Colonic mucosa (tissue), 4 donors: ENCODE results near the gene EPHA1. TPM values are rescaled to one million over a fixed set of nuclear protein-coding genes. Genes with fewer than 3 reads are reported as not detected.

Experiments used
- DNase-seq: peaks from one replicate; pipeline ENCODE4 v3.0.0-alpha.2; 2020
- H3K27ac ChIP-seq: fragments of 200-600 bp; one replicate; pipeline ENCODE4 v1.8.0; 2021
- H3K27me3 ChIP-seq: fragments of 200-600 bp; one replicate; pipeline ENCODE4 v1.8.0; 2021
- H3K36me3 ChIP-seq: fragments of 200-600 bp; one replicate; pipeline ENCODE4 v1.8.0; 2021
- H3K4me1 ChIP-seq: fragments of 200-600 bp; one replicate; pipeline ENCODE4 v1.8.0; 2021; ENCODE audit warnings: mild to moderate bottlenecking
- H3K4me3 ChIP-seq: fragments of 200-600 bp; one replicate; pipeline ENCODE4 v1.8.0; 2021
- H3K9ac ChIP-seq, 2 donors: one replicate each; pipeline ENCODE4 v1.7.0; 2013; ENCODE audit warnings: control low read depth in 2 of 2, low read depth in 2 of 2, low read length in 2 of 2
- H3K9me3 ChIP-seq: fragments of 200-600 bp; one replicate; pipeline ENCODE4 v1.8.0; 2021
- CTCF ChIP-seq: fragments of 200-600 bp; IDR thresholded peaks from one replicate; pipeline ENCODE4 v1.8.0; 2022; ENCODE audit warnings: antibody characterized with exemption, mild to moderate bottlenecking
- intact Hi-C: fragments of 100-400 bp; cut with DNase I; formaldehyde crosslinking; loops from one replicate; pipeline ENCODE4 v1.14.1; 2022
- total RNA-seq, 2 donors: library from RNA; stranded (reverse); fragmentation: NEBNext Ultra II Directional in 1 of 2; extraction: Animal tissue kit (Norgen Biotek cat#: 25700) in 1 of 2; gene quantifications; one replicate each; pipeline ENCODE4 v1.2.1, GENCODE V29; 2021
- donor health status: healthy.
- donor health status: DM: no; HTN: no; CAD: no.
- donor health status: DM: no; HTN: no; CAD: no.

EPHA1 gene
- total RNA-seq, 2 donors from 2014 or later, result 16.0 to 18.4 TPM

DNA sequence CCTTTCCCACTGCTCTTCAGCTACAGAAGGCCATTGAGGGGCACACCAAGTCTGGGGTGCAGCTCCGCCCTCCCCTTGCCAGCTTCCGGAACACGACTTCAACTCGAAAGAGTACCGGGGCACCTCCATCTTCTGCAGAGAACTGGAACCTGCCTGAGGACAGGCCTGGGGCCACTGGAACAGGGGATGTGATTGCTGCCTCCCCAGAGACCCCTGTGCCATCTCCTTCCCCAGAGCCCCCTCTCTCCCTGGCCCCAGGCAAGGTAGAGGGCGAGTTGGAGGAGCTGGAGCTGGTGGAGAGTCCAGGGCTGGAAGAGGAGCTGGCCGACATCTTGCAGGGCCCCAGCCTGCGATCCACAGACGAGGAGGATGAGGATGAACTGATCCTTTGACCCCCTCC lies 57.1 kb downstream of the EPHA1 start:
- no peaks in the 10 kb centered on the region for H3K9me3 ChIP-seq
- no peak overlapping the region for H3K27ac ChIP-seq
- no peak overlapping the region for H3K4me3 ChIP-seq
- H3K27me3 ChIP-seq, result no peaks in the 10 kb centered on the region
- H3K9ac ChIP-seq, result no peak overlapping the region
- H3K36me3 ChIP-seq, result no peaks in the 10 kb centered on the region
- TF ChIP-seq CTCF, result no peak
- H3K4me1 ChIP-seq, result no peaks in the 10 kb centered on the region
- DNase-seq, result no peak
- intact Hi-C loops, result no loop called here

DNA sequence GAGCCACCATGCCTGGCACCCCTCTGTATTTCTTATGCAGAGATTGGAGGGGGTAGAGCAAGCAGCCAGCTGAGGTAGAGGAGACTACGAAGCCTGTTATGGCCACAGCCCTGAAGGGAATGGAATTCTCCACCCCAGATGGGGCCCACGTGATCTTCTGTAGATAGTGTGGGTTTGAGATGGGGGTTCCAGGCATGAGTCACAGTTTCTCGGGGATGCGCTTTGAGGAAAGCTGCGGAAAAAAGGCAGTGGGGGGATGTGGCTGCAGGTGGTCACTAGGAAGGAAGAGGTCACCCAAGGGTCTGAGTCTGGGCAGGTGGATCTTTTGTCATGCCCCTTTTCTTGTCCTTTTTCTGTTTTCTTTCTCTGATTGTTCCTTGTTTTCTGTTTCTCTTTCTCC lies 57.6 kb downstream of the EPHA1 start:
- H3K4me3 ChIP-seq, result no peak overlapping the region
- no peaks in the 10 kb centered on the region for H3K9me3 ChIP-seq
- no peaks in the 10 kb centered on the region for H3K4me1 ChIP-seq
- intact Hi-C loops, result no loop called here
- H3K27ac ChIP-seq, result no peak overlapping the region
- H3K36me3 ChIP-seq, result no peaks in the 10 kb centered on the region
- no peaks in the 10 kb centered on the region for H3K27me3 ChIP-seq
- no peak for DNase-seq
- no peak for TF ChIP-seq CTCF
- no peak overlapping the region for H3K9ac ChIP-seq

DNA sequence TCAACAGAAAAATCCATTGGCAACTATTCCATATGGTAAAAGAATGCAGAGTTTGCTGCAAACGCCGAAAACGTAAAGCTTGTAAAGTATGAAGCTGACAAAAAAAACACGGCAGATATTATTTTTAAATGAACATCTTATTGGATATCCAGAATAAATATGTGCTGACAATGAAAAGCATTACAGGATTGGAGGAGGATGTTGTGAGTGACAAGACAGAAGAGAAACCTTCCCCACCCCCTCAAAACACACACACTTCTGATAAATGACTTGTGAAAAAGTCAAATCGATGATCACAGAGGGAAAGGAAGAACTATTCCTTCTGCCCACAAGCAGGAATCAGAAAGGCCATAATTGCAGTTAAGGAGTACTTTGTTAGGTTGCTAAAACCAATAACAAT lies 60.7 kb downstream of the EPHA1 start:
- Histone ChIP-seq H3K4me1 (no peaks in the 10 kb centered on the region), H3K4me3 (no peak overlapping the region), H3K27me3 (no peaks in the 10 kb centered on the region), H3K9me3 (no peaks in the 10 kb centered on the region), H3K36me3 (no peaks in the 10 kb centered on the region), H3K9ac (no peak overlapping the region), H3K27ac (no peak overlapping the region)
- no peak for DNase-seq
- TF ChIP-seq CTCF, result no peak
- intact Hi-C loops, result no loop called here

- H3K27ac ChIP-seq, result no peak overlapping the region
- no peaks in the 10 kb centered on the region for H3K27me3 ChIP-seq
- no peaks in the 10 kb centered on the region for H3K36me3 ChIP-seq
- no peaks in the 10 kb centered on the region for H3K4me1 ChIP-seq
- H3K9me3 ChIP-seq, result no peaks in the 10 kb centered on the region
- intact Hi-C loops, result no loop called here
- TF ChIP-seq CTCF, result no peak
- DNase-seq, result no peak
- no peak overlapping the region for H3K9ac ChIP-seq
- H3K4me3 ChIP-seq, result no peak overlapping the region
Measured at GRCh38 chr7:143346018-143346417, 62.6 kb downstream of the EPHA1 start.

- no peak overlapping the region for H3K9ac ChIP-seq
- H3K4me3 ChIP-seq, result peak overlapping the region; percentile 5
- intact Hi-C loops, result no loop called here
- H3K4me1 ChIP-seq, result no peaks in the 10 kb centered on the region
- TF ChIP-seq CTCF, result peak; percentile 65
- no peak overlapping the region for H3K27ac ChIP-seq
- no peaks in the 10 kb centered on the region for H3K9me3 ChIP-seq
- peak; percentile 64 for DNase-seq
- H3K27me3 ChIP-seq, result no peaks in the 10 kb centered on the region
- no peaks in the 10 kb centered on the region for H3K36me3 ChIP-seq
Measured at GRCh38 chr7:143345428-143345900, 63.2 kb downstream of the EPHA1 start.

GRCh38 chr7:143343596-143343995 lies 65.1 kb downstream of the EPHA1 start:
- H3K27me3 ChIP-seq, result no peaks in the 10 kb centered on the region
- no peak for TF ChIP-seq CTCF
- no peak for DNase-seq
- no peaks in the 10 kb centered on the region for H3K4me1 ChIP-seq
- no peak overlapping the region for H3K27ac ChIP-seq
- no peaks in the 10 kb centered on the region for H3K36me3 ChIP-seq
- H3K4me3 ChIP-seq, result no peak overlapping the region
- no peaks in the 10 kb centered on the region for H3K9me3 ChIP-seq
- H3K9ac ChIP-seq, result no peak overlapping the region
- intact Hi-C loops, result no loop called here
